Stimulated activated CD4-positive, alpha-beta T cell treated with anti-CD3 and anti-CD28 coated beads, Interleukin-1b, Interleukin-23, amount 100 ng/mL, for 48 hours (primary cell): ENCODE results near the gene HINFP.

Experiments
- DNase-seq: peaks from one replicate; pipeline ENCODE4 v3.0.0-alpha.2; 2020

The HINFP gene, protein sequence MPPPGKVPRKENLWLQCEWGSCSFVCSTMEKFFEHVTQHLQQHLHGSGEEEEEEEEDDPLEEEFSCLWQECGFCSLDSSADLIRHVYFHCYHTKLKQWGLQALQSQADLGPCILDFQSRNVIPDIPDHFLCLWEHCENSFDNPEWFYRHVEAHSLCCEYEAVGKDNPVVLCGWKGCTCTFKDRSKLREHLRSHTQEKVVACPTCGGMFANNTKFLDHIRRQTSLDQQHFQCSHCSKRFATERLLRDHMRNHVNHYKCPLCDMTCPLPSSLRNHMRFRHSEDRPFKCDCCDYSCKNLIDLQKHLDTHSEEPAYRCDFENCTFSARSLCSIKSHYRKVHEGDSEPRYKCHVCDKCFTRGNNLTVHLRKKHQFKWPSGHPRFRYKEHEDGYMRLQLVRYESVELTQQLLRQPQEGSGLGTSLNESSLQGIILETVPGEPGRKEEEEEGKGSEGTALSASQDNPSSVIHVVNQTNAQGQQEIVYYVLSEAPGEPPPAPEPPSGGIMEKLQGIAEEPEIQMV

DNA sequence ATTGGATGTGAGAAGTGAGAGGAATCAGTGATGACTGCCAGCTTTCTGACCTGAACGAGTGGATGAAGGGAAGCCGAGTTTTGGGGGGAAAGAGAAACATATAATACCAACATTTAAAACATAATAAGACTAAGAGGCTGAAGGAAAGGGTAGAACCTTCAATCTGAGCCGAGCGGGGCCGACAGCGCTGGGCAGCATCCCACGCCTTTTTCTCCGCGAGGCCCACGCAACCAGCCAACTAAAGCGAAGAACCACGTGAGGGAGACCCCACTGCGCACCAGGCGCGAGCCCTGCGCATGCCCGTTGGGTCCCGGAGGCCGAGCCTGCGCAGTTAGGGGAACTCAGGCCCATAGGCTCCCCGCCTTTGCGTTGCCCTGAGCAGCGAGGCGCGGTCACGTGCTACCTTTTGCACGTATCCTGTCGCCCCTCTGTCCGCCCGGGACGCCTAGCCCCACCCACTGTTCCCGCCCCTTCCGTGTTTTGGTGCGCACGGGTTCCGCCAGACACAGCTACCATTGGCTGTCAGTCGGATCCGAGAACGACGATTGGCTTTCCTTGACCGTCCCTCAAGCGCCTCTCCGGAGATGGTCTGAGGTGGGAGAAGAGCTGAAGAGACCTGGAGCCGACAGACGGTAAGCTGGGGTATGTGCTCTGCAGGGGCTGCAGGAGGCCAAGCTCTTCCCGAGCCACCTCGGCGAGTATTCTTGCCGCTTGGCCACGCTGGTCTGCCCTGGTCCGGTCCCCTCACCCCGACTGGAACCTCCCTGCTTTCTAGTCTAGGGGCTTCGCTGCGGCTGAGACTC is at the start of gene HINFP:
Gene HINFP, plus strand, starts transcription at position 573 of the 803 bp plus-strand sequence. CDS start 5,365 bp downstream, outside the sequence.
- peak; percentile 100 for DNase-seq

DNA sequence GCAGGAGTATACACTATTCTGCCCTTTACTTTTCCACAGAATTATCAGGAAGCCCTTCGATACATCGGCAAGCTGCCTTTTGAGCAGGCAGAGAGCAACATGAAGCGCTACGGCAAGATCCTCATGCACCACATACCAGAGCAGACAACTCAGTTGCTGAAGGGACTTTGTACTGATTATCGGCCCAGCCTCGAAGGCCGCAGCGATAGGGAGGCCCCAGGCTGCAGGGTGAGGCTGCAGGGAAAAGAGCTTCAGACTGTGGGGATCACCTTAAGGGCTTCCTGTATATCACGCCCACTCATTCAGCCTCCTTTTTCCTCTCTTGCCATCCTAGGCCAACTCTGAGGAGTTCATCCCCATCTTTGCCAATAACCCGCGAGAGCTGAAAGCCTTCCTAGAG is 43.5 kb upstream of the HINFP start:
- DNase-seq = no peak

DNA sequence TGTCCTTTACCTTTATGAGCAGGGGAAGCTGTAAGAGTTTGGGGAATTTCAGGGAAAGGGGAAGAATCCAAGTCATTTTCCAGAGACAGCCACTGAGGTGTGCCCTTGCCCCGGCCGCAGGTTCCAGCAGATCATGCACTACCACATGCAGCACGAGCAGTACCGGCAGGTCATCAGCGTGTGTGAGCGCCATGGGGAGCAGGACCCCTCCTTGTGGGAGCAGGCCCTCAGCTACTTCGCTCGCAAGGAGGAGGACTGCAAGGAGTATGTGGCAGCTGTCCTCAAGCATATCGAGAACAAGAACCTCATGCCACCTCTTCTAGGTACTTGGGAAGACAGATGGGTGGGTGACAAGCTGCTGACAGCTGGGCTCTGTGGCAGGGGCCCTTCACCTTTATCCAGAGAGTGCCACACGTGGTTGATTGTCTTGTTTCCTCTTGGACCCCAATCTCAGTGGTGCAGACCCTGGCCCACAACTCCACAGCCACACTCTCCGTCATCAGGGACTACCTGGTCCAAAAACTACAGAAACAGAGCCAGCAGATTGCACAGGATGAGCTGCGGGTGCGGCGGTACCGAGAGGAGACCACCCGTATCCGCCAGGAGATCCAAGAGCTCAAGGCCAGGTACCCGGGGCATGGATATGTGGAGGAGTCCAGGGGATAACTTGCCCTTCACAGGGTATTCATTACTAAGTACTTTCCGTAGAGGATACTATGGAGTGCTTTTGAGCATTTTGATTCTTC is 42.5 kb upstream of the HINFP start:
- DNase-seq = no peak

DNA sequence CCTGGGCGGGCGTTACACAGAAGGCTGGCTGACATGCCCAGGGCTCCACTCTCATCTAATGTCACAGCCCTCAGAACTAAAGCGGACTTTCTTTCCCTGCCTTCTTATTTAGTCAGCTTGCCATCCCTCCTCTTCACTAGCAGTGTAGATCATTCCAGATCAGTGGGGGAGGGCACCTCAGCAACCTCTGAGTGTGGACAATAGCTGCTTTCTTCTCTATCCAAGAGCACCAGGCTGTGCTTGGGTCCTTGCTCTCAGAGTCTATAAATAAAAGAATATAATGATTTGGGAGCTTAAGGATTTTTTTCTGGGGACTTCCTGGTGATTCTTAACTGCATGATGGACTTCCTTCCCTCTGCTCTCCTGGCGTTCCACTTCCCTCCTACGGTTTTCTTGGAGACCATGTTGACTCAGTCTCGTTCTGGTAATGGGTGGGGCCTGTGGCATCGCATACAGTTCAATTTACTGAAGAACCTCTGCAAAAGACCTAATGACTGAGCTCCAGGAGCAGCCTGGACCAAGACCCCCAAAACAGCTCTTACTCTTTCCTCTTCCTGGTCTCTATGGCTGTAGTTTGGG is 39.6 kb upstream of the HINFP start:
- no peak for DNase-seq

DNA sequence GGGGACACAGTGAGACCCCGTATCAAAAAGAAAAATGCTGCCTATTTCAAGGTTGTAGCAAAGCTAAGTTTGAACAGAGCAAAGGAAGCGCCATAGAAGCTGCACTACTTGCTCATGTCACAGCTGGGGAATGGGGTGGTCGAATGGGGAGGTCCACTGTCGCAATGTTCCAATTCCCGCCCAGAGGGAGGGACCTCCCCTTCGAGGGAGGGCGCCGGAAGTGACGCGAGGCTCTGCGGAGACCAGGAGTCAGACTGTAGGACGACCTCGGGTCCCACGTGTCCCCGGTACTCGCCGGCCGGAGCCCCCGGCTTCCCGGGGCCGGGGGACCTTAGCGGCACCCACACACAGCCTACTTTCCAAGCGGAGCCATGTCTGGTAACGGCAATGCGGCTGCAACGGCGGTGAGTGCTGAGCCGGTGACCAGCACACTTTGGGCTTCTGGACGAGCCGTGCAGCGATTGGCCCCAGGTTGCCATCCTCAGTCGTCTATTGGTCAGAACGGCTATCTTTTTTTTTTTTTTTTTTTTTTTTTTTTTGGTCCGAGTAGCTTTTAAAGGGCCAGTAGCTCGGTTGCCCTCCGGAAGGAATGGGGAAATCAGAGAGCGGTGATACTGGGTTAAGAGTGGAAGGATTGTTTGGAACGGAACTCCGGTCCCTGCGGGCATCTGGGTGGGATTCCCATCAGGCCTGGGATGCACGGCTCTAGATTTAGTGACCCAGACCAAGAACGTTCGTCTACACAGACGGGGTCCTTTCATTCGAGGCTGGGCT is 36.5 kb upstream of the HINFP start, which contains the start of gene HMBS:
Gene HMBS, plus strand, starts transcription at position 219 of the 774 bp plus-strand sequence. Its CDS starts 153 bp downstream, at position 372.
- DNase-seq = peak; percentile 93

DNA sequence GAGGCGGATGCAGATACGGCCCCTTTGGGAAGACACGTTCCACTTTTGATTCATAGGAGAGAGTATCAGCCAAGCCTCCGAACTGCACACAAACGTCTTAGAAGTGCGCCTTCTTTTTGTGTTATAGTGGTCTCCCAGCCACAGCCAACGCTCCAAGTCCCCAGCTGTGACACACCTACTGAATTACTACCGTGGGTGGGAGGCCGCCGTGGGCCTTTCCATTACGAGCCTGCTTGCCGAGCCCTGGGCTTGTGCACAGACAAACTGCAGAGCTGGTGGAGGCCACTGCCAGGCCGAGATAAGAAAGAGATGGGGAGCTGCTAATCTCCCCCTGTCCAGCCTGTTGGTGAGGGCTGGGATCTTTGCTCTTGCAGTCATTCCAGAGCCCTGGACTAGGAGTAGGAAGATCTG is 35.9 kb upstream of the HINFP start:
- peak; percentile 49 for DNase-seq

DNA sequence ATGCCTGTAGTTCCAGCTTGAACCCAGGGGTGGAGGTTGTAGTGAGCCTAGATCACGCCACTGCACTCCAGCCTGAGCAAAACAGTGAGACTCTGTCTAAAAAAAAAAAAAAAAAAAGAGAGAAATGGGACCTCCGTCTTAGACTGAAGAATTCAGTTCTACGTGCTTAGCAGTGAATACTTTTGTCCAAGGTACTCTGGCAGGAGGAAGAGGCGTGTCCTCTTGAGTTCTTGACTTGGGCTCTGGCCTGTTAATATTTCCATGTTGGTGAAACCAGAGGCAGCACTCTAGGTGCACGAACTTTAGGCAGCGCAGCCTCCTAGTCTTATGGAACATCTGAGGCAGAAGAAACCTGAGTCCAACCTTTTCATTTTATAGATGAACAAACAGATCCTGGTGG is 34.3 kb upstream of the HINFP start:
- DNase-seq = no peak

DNA sequence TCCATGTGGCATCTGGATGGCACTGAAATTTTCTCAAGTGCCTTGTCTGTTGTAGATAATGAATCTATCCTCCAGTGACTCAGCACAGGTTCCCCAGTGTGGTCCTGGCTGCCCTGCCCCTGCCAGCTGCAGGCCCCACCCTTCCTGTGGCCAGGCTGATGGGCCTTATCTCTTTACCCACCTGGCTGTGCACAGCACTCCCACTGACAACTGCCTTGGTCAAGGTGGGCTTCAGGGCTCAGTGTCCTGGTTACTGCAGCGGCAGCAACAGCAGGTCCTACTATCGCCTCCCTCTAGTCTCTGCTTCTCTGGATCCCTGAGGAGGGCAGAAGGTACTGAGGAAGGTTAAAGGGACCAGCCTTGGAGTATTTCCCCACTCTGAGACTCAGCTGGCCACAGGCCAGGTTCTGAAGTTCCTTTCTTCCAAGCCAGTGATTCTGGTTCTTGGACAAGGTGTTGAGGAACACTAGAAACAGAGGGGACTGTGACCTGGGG is 33.6 kb upstream of the HINFP start:
- DNase-seq = no peak

DNA sequence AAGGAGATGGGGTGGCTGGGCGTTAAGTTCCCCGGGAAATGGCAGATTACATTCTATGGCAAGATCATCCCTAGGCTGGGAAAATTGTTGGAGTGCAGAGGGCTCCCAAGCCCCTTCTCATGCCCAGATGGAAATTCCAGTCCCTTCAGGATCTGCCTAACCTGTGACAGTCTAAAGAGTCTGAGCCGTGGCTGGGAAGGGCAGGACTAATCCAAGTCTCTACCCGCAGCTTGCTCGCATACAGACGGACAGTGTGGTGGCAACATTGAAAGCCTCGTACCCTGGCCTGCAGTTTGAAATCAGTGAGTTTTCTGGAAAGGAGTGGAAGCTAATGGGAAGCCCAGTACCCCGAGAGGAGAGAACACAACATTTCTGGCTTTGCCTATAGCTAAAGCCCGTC is 33.0 kb upstream of the HINFP start:
- DNase-seq = no peak

DNA sequence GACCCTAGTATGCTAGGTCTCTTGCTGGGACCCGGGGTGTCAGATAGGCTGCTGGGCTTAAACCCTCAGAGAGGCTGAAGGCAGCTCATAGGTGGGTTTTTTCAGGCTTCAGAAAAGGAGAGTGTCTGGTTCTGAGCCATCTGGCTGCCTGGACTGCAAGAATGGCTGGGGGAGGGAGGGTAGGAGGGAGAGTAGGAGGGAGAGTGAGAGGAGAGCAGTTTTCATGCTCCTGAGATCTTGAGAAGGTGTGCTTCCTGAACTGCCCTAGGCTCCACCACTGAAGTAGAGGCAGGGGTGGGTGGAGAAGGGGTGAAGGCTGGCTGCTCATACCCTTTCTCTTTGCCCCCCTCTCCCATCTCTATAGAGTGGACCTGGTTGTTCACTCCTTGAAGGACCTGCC is 32.1 kb upstream of the HINFP start:
- no peak for DNase-seq

DNA sequence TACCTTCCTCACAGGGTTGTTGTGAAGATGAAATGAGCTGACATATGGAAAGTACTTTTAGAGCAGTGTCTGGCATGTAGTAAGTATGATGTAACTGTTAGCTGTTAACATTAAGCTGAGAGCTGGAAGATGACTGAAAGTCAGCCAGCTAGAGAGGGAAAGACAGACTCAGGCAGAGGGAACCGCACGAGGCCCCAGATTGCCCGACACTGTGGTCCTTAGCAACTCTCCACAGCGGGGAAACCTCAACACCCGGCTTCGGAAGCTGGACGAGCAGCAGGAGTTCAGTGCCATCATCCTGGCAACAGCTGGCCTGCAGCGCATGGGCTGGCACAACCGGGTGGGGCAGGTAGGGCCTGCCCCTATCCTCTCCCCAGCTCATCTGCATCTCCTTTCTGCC is 30.2 kb upstream of the HINFP start:
- no peak for DNase-seq

DNA sequence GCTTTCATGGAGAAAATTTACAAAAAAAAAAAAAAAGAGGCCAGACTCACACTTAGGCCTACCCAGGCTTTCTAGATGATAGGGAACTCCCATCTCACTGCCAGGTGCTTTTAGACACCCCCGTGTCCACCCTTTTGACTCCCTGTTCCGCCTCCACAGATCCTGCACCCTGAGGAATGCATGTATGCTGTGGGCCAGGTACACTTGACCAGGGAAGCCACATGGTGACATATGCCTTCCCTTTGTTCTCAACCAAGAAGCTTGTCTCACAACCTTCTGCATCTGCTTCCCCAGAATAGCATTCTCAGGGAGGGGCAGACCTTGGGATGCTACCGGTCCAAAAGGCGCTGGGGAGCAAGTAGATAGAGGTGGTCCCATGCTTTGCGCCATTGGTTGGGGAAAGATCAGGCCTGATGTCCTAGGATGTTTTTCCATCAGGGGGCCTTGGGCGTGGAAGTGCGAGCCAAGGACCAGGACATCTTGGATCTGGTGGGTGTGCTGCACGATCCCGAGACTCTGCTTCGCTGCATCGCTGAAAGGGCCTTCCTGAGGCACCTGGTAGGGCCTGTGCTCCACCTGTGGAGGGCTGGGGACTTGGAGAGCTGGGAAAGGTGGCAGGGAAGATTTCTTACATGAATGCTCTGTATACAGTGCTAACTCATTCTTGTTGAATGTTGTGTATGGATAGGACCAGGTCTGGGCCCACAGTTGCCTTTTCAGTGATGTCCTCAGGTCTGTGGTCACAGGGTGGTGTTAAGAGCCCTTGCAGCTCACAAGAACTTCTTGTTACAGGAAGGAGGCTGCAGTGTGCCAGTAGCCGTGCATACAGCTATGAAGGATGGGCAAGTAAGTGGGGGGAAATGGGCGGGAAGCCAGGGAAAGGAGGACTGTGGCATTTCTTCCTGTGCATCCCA is 29.2 kb upstream of the HINFP start:
- no peak for DNase-seq

DNA sequence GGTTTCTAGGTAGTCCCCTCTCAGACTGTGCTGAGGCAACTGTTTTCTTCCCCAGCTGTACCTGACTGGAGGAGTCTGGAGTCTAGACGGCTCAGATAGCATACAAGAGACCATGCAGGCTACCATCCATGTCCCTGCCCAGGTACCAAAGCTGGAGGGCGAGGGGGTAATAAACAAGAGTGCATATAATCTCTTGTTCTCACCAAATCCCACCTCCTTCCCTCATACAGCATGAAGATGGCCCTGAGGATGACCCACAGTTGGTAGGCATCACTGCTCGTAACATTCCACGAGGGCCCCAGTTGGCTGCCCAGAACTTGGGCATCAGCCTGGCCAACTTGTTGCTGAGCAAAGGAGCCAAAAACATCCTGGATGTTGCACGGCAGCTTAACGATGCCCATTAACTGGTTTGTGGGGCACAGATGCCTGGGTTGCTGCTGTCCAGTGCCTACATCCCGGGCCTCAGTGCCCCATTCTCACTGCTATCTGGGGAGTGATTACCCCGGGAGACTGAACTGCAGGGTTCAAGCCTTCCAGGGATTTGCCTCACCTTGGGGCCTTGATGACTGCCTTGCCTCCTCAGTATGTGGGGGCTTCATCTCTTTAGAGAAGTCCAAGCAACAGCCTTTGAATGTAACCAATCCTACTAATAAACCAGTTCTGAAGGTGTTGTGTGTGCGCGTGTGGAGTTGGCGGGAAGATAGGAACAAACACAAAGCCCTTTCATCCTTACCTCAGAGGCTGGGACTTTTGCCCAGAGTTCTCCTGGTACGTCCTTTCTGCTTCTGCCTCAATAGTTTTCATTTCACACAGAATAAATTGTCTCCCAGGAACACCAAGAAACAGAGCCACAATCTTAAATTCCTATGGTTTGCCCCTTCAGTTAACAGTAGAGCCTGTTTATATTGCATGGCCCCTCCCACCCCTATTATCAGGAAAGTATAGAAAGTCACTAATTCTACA is 28.2 kb upstream of the HINFP start:
- DNase-seq = no peak

DNA sequence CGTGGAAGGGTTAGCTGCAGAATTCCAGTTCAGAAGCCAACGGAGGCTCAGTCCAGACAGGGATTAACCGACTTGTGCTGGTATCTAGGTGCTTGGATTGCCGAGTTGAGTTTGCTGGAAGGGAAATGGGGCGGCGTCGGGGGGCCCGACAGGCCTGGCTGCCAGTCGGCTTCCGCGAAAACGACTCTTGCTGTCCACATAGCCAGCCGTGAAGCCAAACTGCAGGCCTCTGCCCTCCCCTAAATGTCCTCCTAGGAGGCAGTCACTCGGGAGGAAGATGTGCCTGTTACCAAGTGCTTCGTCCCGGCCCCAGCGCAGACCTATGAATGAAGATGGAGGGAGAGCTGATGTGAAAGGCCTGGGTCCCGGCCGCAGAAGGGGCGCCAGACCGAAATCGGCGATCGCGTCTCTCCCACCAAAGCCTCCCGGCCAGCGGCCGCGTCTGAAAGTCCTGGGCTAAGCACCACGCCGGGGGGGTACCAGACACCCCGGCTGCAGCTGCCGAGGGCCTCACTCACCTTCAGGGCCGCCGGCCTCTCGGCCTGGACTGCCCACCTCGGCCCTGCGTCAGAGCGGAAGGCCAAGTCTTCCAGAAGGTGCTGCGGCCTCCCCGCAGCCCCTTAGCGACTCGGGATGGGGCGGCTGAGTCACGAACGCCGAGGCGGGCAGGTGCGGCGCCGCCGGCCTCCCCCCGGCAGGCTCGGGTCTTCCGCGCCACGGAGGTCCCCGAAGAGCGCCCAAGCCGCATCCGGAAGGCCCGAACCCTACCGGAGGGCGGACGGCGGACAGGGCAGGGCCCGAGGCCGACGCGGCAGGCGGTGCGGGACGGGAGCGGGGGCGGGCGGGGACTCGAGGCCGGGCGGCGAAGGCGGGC is 27.2 kb upstream of the HINFP start:
- peak; percentile 45 for DNase-seq

DNA sequence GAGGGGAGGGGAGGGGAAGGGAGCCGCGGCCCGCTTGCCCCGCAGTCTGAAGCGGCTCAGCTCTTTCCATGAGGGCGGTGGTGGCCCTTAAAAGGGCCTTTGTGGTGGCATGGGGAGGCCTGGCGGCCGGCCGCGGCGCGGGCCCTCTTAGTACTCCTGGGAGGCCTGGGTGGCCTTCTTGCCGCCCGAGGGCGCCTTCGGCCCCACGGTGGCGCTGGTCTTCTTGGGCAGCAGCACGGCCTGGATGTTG is 26.6 kb upstream of the HINFP start:
- DNase-seq = no peak

DNA sequence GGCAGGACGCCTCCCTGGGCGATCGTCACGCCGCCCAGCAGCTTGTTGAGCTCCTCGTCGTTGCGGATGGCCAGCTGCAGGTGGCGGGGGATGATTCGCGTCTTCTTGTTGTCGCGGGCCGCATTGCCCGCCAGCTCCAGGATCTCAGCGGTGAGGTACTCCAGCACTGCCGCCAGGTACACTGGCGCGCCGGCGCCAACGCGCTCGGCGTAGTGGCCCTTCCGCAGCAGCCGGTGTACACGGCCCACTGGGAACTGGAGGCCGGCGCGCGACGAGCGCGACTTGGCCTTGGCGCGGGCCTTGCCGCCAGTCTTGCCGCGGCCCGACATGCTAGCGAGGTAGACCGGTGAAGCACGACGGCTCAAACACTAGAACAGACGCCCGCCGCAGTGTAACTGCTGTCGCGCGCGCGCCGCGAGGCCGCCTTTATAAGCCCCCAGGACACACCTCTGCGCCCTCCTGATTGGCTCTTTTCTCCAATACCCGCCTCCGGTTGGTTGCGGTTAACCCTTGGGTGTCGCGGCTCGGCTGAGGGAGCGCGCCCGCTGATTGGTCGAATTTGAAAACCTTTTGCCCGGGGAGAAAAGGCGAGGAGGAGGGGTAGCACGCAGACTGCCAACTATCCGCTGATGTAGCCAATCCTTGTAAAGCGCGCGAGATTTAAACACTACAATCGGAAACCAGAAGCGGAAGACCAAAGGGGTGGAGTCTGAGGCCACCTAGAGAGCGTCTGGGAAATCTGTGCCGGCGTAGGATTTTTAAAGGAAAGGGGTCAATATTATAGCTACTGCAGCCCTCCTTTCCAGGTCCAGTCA is 26.1 kb upstream of the HINFP start:
- DNase-seq = peak; percentile 100

DNA sequence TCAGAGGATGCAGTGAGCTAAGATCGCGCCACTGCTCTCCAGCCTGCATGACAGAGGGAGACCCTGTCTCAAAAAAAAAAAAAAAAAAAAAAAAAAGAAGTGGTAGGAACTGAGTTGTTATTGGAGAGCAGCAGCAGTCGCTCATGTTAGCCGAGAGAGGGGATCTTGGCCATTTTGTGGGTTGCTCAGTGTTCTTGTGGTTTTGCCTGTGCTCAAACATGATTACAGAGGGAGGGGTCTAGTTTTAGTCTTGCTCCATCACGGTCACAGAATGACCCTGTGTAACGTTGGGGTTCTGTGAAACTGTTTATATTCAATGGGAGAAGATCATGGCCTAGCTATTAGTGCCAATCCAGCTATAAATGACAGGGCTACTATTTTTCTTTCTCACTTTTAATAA is 21.7 kb upstream of the HINFP start:
- DNase-seq = no peak
